IMR-90 (cell line): ENCODE measurements around the gene BLOC1S5. TPM values are rescaled to one million over a fixed set of nuclear protein-coding genes. Genes with fewer than 3 reads are reported as not detected.

Experiments used
- ATAC-seq: fragments of 200-7000 bp; cut with Tn5 transposase; 2 replicates; pipeline ENCODE4 v1.9.1; 2020; ENCODE audit warnings: low read depth, mild to moderate bottlenecking, moderate library complexity
- BruUV-seq: library from RNA; stranded (reverse); fragments of 400-500 nt; replicated peaks from 2 replicates; lab custom pipeline; 2021; lab: Mats Ljungman, UMichigan
- CTCF ChIA-PET: fragments of 300-600 bp; formaldehyde crosslinking; extraction: SDS; loops from one replicate; lab custom pipeline; 2021; ENCODE audit warnings: antibody characterized with exemption; lab: Yijun Ruan, JAX
- POLR2A ChIA-PET: fragments of 300-600 bp; sonication (Branson Sonifier 250); formaldehyde crosslinking; loops from one replicate; lab custom pipeline; 2022; ENCODE audit warnings: antibody characterized with exemption; ENCODE audit not compliant: unreplicated experiment; lab: Charles Lee
- DNase-seq: peaks from one replicate; pipeline ENCODE4 v3.0.0; 2013
- H2AFZ ChIP-seq: replicated peaks from 2 replicates; pipeline ENCODE3; 2013; ENCODE audit warnings: low read length, mild to moderate bottlenecking; ENCODE audit not compliant: poor library complexity
- H2AK5ac ChIP-seq: 2 replicates; pipeline ENCODE4 v1.6.1; 2013; ENCODE audit warnings: low read depth, low read length, inconsistent platforms
- H2AK9ac ChIP-seq: replicated peaks from 2 replicates; pipeline ENCODE3; 2013; ENCODE audit warnings: mild to moderate bottlenecking, low read depth, low read length, moderate library complexity; ENCODE audit not compliant: poor library complexity
- H2BK120ac ChIP-seq: 2 replicates; pipeline ENCODE4 v1.6.1; 2013; ENCODE audit warnings: low read depth, low read length, inconsistent platforms
- H2BK15ac ChIP-seq: 3 replicates; pipeline ENCODE4 v1.6.1; 2013; ENCODE audit warnings: low read depth, low read length, inconsistent platforms
- H2BK20ac ChIP-seq: 2 replicates; pipeline ENCODE4 v1.6.1; 2013; ENCODE audit warnings: low read depth, mild to moderate bottlenecking, inconsistent platforms, low read length, moderate library complexity
- H2BK5ac ChIP-seq: 2 replicates; pipeline ENCODE4 v1.6.1; 2013; ENCODE audit warnings: mild to moderate bottlenecking, low read depth, low read length, inconsistent platforms; ENCODE audit not compliant: poor library complexity, severe bottlenecking
- H3K14ac ChIP-seq: replicated peaks from 2 replicates; pipeline ENCODE4 v1.6.1; 2013; ENCODE audit warnings: low read depth, low read length, inconsistent platforms
- H3K18ac ChIP-seq: 2 replicates; pipeline ENCODE4 v1.6.1; 2013; ENCODE audit warnings: low read depth, low read length, control low read depth
- H3K23ac ChIP-seq: 2 replicates; pipeline ENCODE4 v1.6.1; 2013; ENCODE audit warnings: low read depth, low read length, inconsistent platforms
- H3K27ac ChIP-seq: 2 replicates; pipeline ENCODE4 v1.5.1; 2013; ENCODE audit warnings: mild to moderate bottlenecking, control low read depth, low read length; ENCODE audit not compliant: insufficient read depth
- H3K27me3 ChIP-seq: 2 replicates; pipeline ENCODE4 v1.6.1; 2013; ENCODE audit warnings: low read length; ENCODE audit not compliant: control insufficient read depth, insufficient read depth
- H3K36me3 ChIP-seq: 2 replicates; pipeline ENCODE4 v1.6.1; 2013; ENCODE audit warnings: low read length, mixed read lengths; ENCODE audit not compliant: control insufficient read depth, insufficient read depth
- H3K4ac ChIP-seq: 2 replicates; pipeline ENCODE4 v1.6.1; 2013; ENCODE audit warnings: low read depth, low read length, inconsistent platforms
- H3K4me1 ChIP-seq: 2 replicates; pipeline ENCODE4 v1.6.1; 2013; ENCODE audit warnings: low read length, mixed read lengths; ENCODE audit not compliant: control insufficient read depth, insufficient read depth
- H3K4me2 ChIP-seq: 2 replicates; pipeline ENCODE4 v1.6.1; 2013; ENCODE audit warnings: low read depth, mild to moderate bottlenecking, control low read depth, low read length, moderate library complexity
- H3K4me3 ChIP-seq: 2 replicates; pipeline ENCODE4 v1.5.1; 2013; ENCODE audit warnings: low read depth, mild to moderate bottlenecking, control low read depth, low read length, moderate library complexity; ENCODE audit not compliant: insufficient read depth
- H3K56ac ChIP-seq: 2 replicates; pipeline ENCODE4 v1.6.1; 2013; ENCODE audit warnings: low read length, inconsistent platforms; ENCODE audit not compliant: insufficient read depth; ENCODE audit errors: extremely low read depth
- H3K79me1 ChIP-seq, 2 experiments: 2 replicates each; pipeline ENCODE4 v1.6.1; 2013; ENCODE audit warnings: low read length in 2 of 2, inconsistent platforms in 1 of 2, low read depth in 1 of 2
- H3K9ac ChIP-seq: 2 replicates; pipeline ENCODE4 v1.6.1; 2013; ENCODE audit warnings: low read depth, low read length, control low read depth
- H3K9me1 ChIP-seq: 2 replicates; pipeline ENCODE4 v1.6.1; 2013; ENCODE audit warnings: low read length, inconsistent platforms; ENCODE audit not compliant: insufficient read depth
- H3K9me3 ChIP-seq: 2 replicates; pipeline ENCODE4 v1.6.1; 2013; ENCODE audit warnings: low read length; ENCODE audit not compliant: control insufficient read depth, insufficient read depth
- H4K20me1 ChIP-seq: 2 replicates; pipeline ENCODE4 v1.6.1; 2013; ENCODE audit warnings: low read length, inconsistent platforms; ENCODE audit not compliant: insufficient read depth
- H4K5ac ChIP-seq: 2 replicates; pipeline ENCODE4 v1.6.1; 2013; ENCODE audit warnings: mild to moderate bottlenecking, low read depth, low read length, control low read depth
- H4K8ac ChIP-seq, 2 experiments: 2 replicates each; pipeline ENCODE4 v1.6.1; 2013; ENCODE audit warnings: low read depth in 2 of 2, low read length in 2 of 2, control low read depth in 1 of 2, inconsistent platforms in 1 of 2
- H4K91ac ChIP-seq: 2 replicates; pipeline ENCODE4 v1.6.1; 2013; ENCODE audit warnings: low read depth, low read length, inconsistent platforms; ENCODE audit not compliant: insufficient read depth
- BHLHE40 ChIP-seq: fragments of 150-350 bp; IDR thresholded peaks from 2 replicates; pipeline ENCODE4 v1.6.1; 2016; ENCODE audit warnings: mild to moderate bottlenecking, low read depth, low read length
- CHD1 ChIP-seq: IDR thresholded peaks from 2 replicates; pipeline ENCODE4 v1.6.1; 2012; ENCODE audit warnings: low read depth, low read length, improper control_type of control experiment
- CTCF ChIP-seq: conservative IDR thresholded peaks from 2 replicates; pipeline ENCODE4 v1.5.1; 2012; ENCODE audit warnings: mild to moderate bottlenecking, low read depth, low read length, improper control_type of control experiment
- ELK1 ChIP-seq: fragments of 150-350 bp; IDR thresholded peaks from 2 replicates; pipeline ENCODE4 v1.6.1; 2016; ENCODE audit warnings: low read depth, mild to moderate bottlenecking, low read length, moderate library complexity, borderline replicate concordance
- FOS ChIP-seq: fragments of 150-350 bp; IDR thresholded peaks from 2 replicates; pipeline ENCODE4 v1.6.1; 2016; ENCODE audit warnings: low read depth, low read length
- MAFK ChIP-seq: IDR thresholded peaks from 2 replicates; pipeline ENCODE4 v1.6.1; 2012; ENCODE audit warnings: low read depth, low read length, improper control_type of control experiment
- MXI1 ChIP-seq: IDR thresholded peaks from 2 replicates; pipeline ENCODE4 v1.6.1; 2012; ENCODE audit warnings: low read depth, mild to moderate bottlenecking, low read length, moderate library complexity, borderline replicate concordance
- POLR2A ChIP-seq: IDR thresholded peaks from 2 replicates; pipeline ENCODE4 v1.6.1; 2012; ENCODE audit warnings: mild to moderate bottlenecking, low read depth, low read length
- RCOR1 ChIP-seq: IDR thresholded peaks from 2 replicates; pipeline ENCODE4 v1.6.1; 2012; ENCODE audit warnings: mild to moderate bottlenecking, low read length, improper control_type of control experiment; ENCODE audit not compliant: insufficient replicate concordance
- RFX5 ChIP-seq: IDR thresholded peaks from 2 replicates; pipeline ENCODE4 v1.8.0; 2012; ENCODE audit warnings: low read depth, mild to moderate bottlenecking, low read length, moderate library complexity
- SMC3 ChIP-seq: fragments of 150-350 bp; IDR thresholded peaks from 2 replicates; pipeline ENCODE4 v1.6.1; 2016; ENCODE audit warnings: low read depth, mild to moderate bottlenecking, antibody characterized with exemption, low read length, moderate library complexity
- USF2 ChIP-seq: fragments of 150-350 bp; IDR thresholded peaks from 2 replicates; pipeline ENCODE4 v1.6.1; 2017; ENCODE audit warnings: mild to moderate bottlenecking, antibody characterized with exemption, low read length, low read depth
- WGBS, 2 experiments: methylation state at CpG; one replicate each; pipeline versions ENCODE4 v1.1.5 to v1.1.7; 2013; ENCODE audit warnings: missing lambda C conversion rate in 2 of 2; ENCODE audit not compliant: insufficient read length in 1 of 2; ENCODE audit errors: extremely low coverage in 2 of 2; 5-methylcytosine and 5-hydroxymethylcytosine counted together
- dilution Hi-C: fragments of 300-500 bp; cut with HindIII; formaldehyde crosslinking; loops from one replicate; pipeline ENCODE4 v1.14.3; 2018; ENCODE audit warnings: low sequenced_read_pairs; ENCODE audit not compliant: unreplicated experiment
- in situ Hi-C: fragments of 300-500 bp; cut with MboI; formaldehyde crosslinking; loops from 3 replicates; pipeline ENCODE4 v1.14.3; 2019; ENCODE audit warnings: low sequenced_read_pairs, inconsistent platforms, mixed read lengths
- intact Hi-C: fragments of 100-400 bp; cut with micrococcal nuclease; formaldehyde crosslinking; loops from 2 replicates; pipeline ENCODE4 v1.10.0; 2022
- polyA plus RNA-seq, 3 experiments: library from polyadenylated mRNA; depleted of rRNA; stranded (reverse); fragments of >200 nt; gene quantifications; 2 replicates each; pipeline ENCODE4 v1.2.3, GENCODE V29; 2012; ENCODE audit warnings: low replicate concordance in 1 of 3
- total RNA-seq: library from RNA; depleted of rRNA; stranded (reverse); fragments of >200 nt; gene quantifications from 2 replicates; pipeline ENCODE4 v1.2.3, GENCODE V29; 2012

BLOC1S5 gene
- total and polyA plus RNA-seq, 2 of the 4 experiments (the other 2 are of a cell fraction) = 4.8 to 17.2 TPM

- no peak overlapping the region for H3K4me2 ChIP-seq
- no peak overlapping the region; the same call in 1 of the 2 replicates for H3K14ac ChIP-seq
- H3K4me3 ChIP-seq = no peak overlapping the region
- ChIA-PET POLR2A (no interaction called here), CTCF (no interaction called here)
- DNase-seq (peak; percentile 23), ATAC-seq (peak; percentile 17; the same call in 1 of the 2 replicates)
- H3K23ac ChIP-seq = no peak overlapping the region
- in situ Hi-C loops (no loop called here), intact Hi-C loops (no loop called here), dilution Hi-C loops (no loop called here)
- no peaks in the 10 kb centered on the region; the same call in 1 of the 2 replicates for H3K36me3 ChIP-seq
- H2AK5ac ChIP-seq = no peak overlapping the region
- no peaks in the 10 kb centered on the region for H3K27me3 ChIP-seq
- no peak overlapping the region for H2BK5ac ChIP-seq
- no peak overlapping the region for H3K56ac ChIP-seq
- no peak overlapping the region for H2BK20ac ChIP-seq
- no peaks in the 10 kb centered on the region for H3K4me1 ChIP-seq
- no peak for TF ChIP-seq SMC3
- no peak for TF ChIP-seq BHLHE40
- TF ChIP-seq CTCF = no peak
- no peak for TF ChIP-seq POLR2A
- TF ChIP-seq FOS = no peak
- TF ChIP-seq RFX5 = no peak
- no peak for TF ChIP-seq USF2
- TF ChIP-seq MXI1 = no peak
- no peak for TF ChIP-seq RCOR1
- no peak for TF ChIP-seq MAFK
- TF ChIP-seq CHD1 = no peak
- no peak for TF ChIP-seq ELK1
- H3K27ac ChIP-seq = no peak overlapping the region
- no peaks in the 10 kb centered on the region for H3K9me3 ChIP-seq
- no peaks in the 10 kb centered on the region for H4K20me1 ChIP-seq
- H2AK9ac ChIP-seq = no peak overlapping the region
- H2AFZ ChIP-seq = no peak overlapping the region
- no peak overlapping the region for H2BK120ac ChIP-seq
- 40% methylated on average over 1 of the region's 6 CpGs; no CpG with 5 or more reads in 1 of the 2 experiments for WGBS, 2 experiments
- H3K79me1 ChIP-seq = peaks cover 15 to 17% of the 10 kb centered on the region in 2 experiments
- H2BK15ac ChIP-seq = no peak overlapping the region
- H3K4ac ChIP-seq = no peak overlapping the region
- BruUV-seq = no TSS peak
- no peak overlapping the region for H3K18ac ChIP-seq
- no peak overlapping the region for H4K8ac ChIP-seq
- H4K5ac ChIP-seq = no peak overlapping the region
- no peak overlapping the region for H3K9ac ChIP-seq
- H3K9me1 ChIP-seq = no peaks in the 10 kb centered on the region
- no peak overlapping the region for H4K91ac ChIP-seq
Observed at GRCh38 chr6:8029243-8029870, 34.8 kb downstream of the BLOC1S5 start.
